SK-N-SH treated with all-trans-retinoic acid at 6 μM for 48 hours (cell line): ENCODE results near the gene CDH16.

Experiments used
- BACH2 ChIP-seq: fragments of 250-450 bp; sonication (Bioruptor Pico); IDR thresholded peaks from 2 replicates; pipeline ENCODE4 v1.9.0; 2021; ENCODE audit warnings: mild to moderate bottlenecking, borderline replicate concordance
- CSDC2 ChIP-seq: fragments of 250-450 bp; sonication (Bioruptor Pico); IDR thresholded peaks from 2 replicates; pipeline ENCODE4 v1.5.0; 2020; ENCODE audit warnings: mild to moderate bottlenecking, moderate library complexity
- ESRRG ChIP-seq: fragments of 250-450 bp; sonication (Bioruptor Pico); IDR thresholded peaks from 2 replicates; pipeline ENCODE4 v1.6.1; 2021; ENCODE audit warnings: mild to moderate bottlenecking
- GLIS3 ChIP-seq: fragments of 250-450 bp; sonication (Bioruptor Pico); IDR thresholded peaks from 2 replicates; pipeline ENCODE4 v1.5.0; 2020; ENCODE audit warnings: mild to moderate bottlenecking, moderate library complexity
- PATZ1 ChIP-seq: fragments of 250-450 bp; sonication (Bioruptor Pico); IDR thresholded peaks from 2 replicates; pipeline ENCODE4 v1.8.0; 2020; ENCODE audit warnings: mild to moderate bottlenecking, moderate library complexity, borderline replicate concordance
- POU6F1 ChIP-seq: fragments of 250-450 bp; sonication (Bioruptor Pico); IDR thresholded peaks from 2 replicates; pipeline ENCODE4 v1.8.0; 2021; ENCODE audit warnings: low read depth, mild to moderate bottlenecking, moderate library complexity, borderline replicate concordance
- PPARA ChIP-seq: fragments of 250-450 bp; sonication (Bioruptor Pico); IDR thresholded peaks from 2 replicates; pipeline ENCODE4 v1.5.0; 2020; ENCODE audit warnings: mild to moderate bottlenecking, borderline replicate concordance
- RARB ChIP-seq: fragments of 250-450 bp; sonication (Bioruptor Pico); IDR thresholded peaks from 2 replicates; pipeline ENCODE4 v1.8.0; 2021; ENCODE audit warnings: mild to moderate bottlenecking, moderate library complexity
- TSHZ2 ChIP-seq: fragments of 250-450 bp; sonication (Bioruptor Pico); IDR thresholded peaks from 2 replicates; pipeline ENCODE4 v1.5.0; 2020; ENCODE audit warnings: mild to moderate bottlenecking, moderate library complexity
- ZFP3 ChIP-seq: fragments of 250-450 bp; sonication (Bioruptor Pico); IDR thresholded peaks from 2 replicates; pipeline ENCODE4 v1.5.0; 2020; ENCODE audit warnings: mild to moderate bottlenecking, moderate library complexity
- ZFP30 ChIP-seq: fragments of 450-650 bp; formaldehyde crosslinking; IDR thresholded peaks from 2 replicates; pipeline ENCODE4 v1.5.0; 2022; ENCODE audit warnings: mild to moderate bottlenecking, moderate library complexity
- ZNF565 ChIP-seq: fragments of 450-650 bp; formaldehyde crosslinking; conservative IDR thresholded peaks from 2 replicates; pipeline ENCODE4 v1.5.0; 2020; ENCODE audit warnings: low read depth, mild to moderate bottlenecking, moderate library complexity
- ZNF70 ChIP-seq: fragments of 450-650 bp; formaldehyde crosslinking; IDR thresholded peaks from 2 replicates; pipeline ENCODE4 v1.5.0; 2020; ENCODE audit warnings: mild to moderate bottlenecking, moderate library complexity

- TF ChIP-seq ZNF70 (CRISPR knock-in tag) (no peak), POU6F1 (CRISPR knock-in tag) (no peak), ZFP3 (no peak), CSDC2 (CRISPR knock-in tag) (no peak), ZNF565 (CRISPR knock-in tag) (no peak), TSHZ2 (CRISPR knock-in tag) (no peak), PATZ1 (no peak), BACH2 (CRISPR knock-in tag) (no peak), ZFP30 (no peak), ESRRG (CRISPR knock-in tag) (no peak), GLIS3 (CRISPR knock-in tag) (no peak), PPARA (no peak), RARB (CRISPR knock-in tag) (no peak)
Observed at GRCh38 chr16:66898933-66899309, 19.8 kb downstream of the CDH16 start.
